ENCODE data around the gene ANKRD12. TPM values are rescaled to one million over a fixed set of nuclear protein-coding genes. Genes with fewer than 3 reads are reported as not detected.

The ANKRD12 gene
- total RNA-seq, 2 experiments from 2014 or later, result 65.9 to 66.5 TPM

DNA sequence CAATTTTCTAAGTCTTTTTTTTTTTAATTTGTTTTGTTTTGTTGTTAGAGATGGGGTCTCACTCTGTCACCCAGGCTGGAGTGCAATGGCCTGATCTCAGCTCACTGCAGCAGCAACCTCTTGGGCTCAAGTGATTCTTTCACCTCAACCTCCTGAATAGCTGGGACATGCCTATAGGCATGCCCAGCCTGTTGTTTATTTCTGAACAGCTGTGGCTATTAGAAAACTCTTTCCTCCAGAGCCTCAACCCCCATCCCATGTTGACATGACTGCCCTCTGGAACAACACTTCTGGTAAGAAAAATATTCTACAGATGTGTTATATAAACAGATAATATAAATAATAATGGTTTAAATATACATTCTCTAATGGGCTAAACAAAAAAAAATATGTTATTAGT, 153.6 kb downstream of the ANKRD12 start:
- H3K79me2 ChIP-seq (ENCODE audit: insufficient read depth, low read depth, low read length), result no peaks in the 10 kb centered on the region
- BruUV-seq (replicated peaks), result no TSS peak
- H3K4me2 ChIP-seq (ENCODE audit: low read length), result no peak overlapping the region
- no peaks in the 10 kb centered on the region for H3K9me2 ChIP-seq (ENCODE audit: insufficient read depth, low read length)
- H3K36me3 ChIP-seq (ENCODE audit: insufficient read depth, low read length), result no peaks in the 10 kb centered on the region
- no peaks in the 10 kb centered on the region for H4K20me1 ChIP-seq (ENCODE audit: insufficient read depth, low read length)
- intact Hi-C loops (cut with micrococcal nuclease; ENCODE audit: unreplicated experiment), result no loop called here
- ChIA-PET POLR2A (interaction anchor here (1.1 kb wide), 1 partner anchor 37 kb away, joined by 3 read pairs; no protein-coding TSS in a partner anchor), CTCF (ENCODE audit: unreplicated experiment) (no interaction called here)
- H3K4me1 ChIP-seq (ENCODE audit: insufficient read depth, low read length, poor library complexity, severe bottlenecking), result no peaks in the 10 kb centered on the region
- H3K9me3 ChIP-seq (ENCODE audit: low read length), result peaks cover 15% of the 10 kb centered on the region
- no peak overlapping the region for H3K27ac ChIP-seq (ENCODE audit: low read depth, low read length, poor library complexity, severe bottlenecking)
- H3K4me3 ChIP-seq (ENCODE audit: low read depth, low read length, poor library complexity, severe bottlenecking), result no peak overlapping the region
- no peak overlapping the region for H2AFZ ChIP-seq (ENCODE audit: low read length)
- no peak for DNase-seq (ENCODE audit: low spot score)
- TF ChIP-seq, protein P1, sequence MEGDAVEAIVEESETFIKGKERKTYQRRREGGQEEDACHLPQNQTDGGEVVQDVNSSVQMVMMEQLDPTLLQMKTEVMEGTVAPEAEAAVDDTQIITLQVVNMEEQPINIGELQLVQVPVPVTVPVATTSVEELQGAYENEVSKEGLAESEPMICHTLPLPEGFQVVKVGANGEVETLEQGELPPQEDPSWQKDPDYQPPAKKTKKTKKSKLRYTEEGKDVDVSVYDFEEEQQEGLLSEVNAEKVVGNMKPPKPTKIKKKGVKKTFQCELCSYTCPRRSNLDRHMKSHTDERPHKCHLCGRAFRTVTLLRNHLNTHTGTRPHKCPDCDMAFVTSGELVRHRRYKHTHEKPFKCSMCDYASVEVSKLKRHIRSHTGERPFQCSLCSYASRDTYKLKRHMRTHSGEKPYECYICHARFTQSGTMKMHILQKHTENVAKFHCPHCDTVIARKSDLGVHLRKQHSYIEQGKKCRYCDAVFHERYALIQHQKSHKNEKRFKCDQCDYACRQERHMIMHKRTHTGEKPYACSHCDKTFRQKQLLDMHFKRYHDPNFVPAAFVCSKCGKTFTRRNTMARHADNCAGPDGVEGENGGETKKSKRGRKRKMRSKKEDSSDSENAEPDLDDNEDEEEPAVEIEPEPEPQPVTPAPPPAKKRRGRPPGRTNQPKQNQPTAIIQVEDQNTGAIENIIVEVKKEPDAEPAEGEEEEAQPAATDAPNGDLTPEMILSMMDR (conservative IDR thresholded peaks at IDR 0.05; ENCODE audit: low read length), result no peak
- no peak for TF ChIP-seq EZH2phosphoT487 (IDR thresholded peaks at IDR 0.05; ENCODE audit: borderline replicate concordance, low read depth, low read length)

DNA sequence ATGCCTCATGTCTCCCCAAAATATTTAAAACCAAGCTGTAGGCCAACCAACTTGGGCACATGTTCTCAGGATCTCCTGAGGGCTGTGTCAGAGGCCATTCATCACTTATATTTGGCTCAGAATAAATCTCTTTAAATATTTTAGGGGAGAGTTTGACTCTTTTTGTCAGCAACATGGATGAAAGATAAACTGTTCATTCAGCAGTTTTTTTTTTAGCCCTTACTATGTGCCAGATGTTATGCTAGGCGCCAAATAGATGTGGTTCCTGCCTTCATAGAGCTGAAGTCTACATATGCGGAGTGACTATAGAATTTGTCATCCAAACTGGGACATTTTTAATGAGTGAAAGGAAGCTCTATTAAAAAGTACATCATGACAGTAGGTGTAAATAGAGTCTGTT, 155.5 kb downstream of the ANKRD12 start:
- no peak for DNase-seq (ENCODE audit: low spot score)
- POLR2A ChIA-PET, result interaction anchor here (0.6 kb wide), 1 partner anchor 455 kb away, joined by 4 read pairs; no protein-coding TSS in a partner anchor

DNA sequence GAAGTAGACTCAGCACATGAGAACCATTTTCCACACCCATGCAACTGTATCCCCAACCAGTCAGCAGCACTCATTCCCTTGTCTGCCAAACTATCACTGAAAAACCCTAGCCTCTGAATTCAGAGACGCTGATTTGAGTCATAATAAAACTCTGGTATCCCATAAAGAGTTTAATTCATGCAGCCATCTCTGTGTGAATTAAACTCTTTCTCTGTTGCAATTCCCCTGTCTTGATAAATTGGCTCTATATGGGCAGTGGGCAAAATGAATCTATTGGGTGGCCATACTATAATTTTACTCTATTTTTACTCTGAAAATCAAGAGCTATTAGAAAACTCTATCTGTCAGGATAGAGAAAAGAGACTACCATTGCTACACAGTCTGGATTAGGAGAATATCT, 157.4 kb downstream of the ANKRD12 start:
- no TSS peak for BruUV-seq (replicated peaks)
- no peaks in the 10 kb centered on the region for H3K9me2 ChIP-seq (ENCODE audit: insufficient read depth, low read length)
- no peaks in the 10 kb centered on the region for H4K20me1 ChIP-seq (ENCODE audit: insufficient read depth, low read length)
- no peak overlapping the region for H3K4me3 ChIP-seq (ENCODE audit: low read depth, low read length, poor library complexity, severe bottlenecking)
- ChIA-PET CTCF (ENCODE audit: unreplicated experiment) (no interaction called here), POLR2A (no interaction called here)
- no peak overlapping the region for H2AFZ ChIP-seq (ENCODE audit: low read length)
- no peak for DNase-seq (ENCODE audit: low spot score)
- TF ChIP-seq, protein P1 (conservative IDR thresholded peaks at IDR 0.05; ENCODE audit: low read length), result no peak
- no peak for TF ChIP-seq EZH2phosphoT487 (IDR thresholded peaks at IDR 0.05; ENCODE audit: borderline replicate concordance, low read depth, low read length)
- no peak overlapping the region for H3K27ac ChIP-seq (ENCODE audit: low read depth, low read length, poor library complexity, severe bottlenecking)
- no peaks in the 10 kb centered on the region for H3K4me1 ChIP-seq (ENCODE audit: insufficient read depth, low read length, poor library complexity, severe bottlenecking)
- no peak overlapping the region for H3K4me2 ChIP-seq (ENCODE audit: low read length)
- no peaks in the 10 kb centered on the region for H3K36me3 ChIP-seq (ENCODE audit: insufficient read depth, low read length)
- intact Hi-C loops (cut with micrococcal nuclease; ENCODE audit: unreplicated experiment), result no loop called here
- H3K9me3 ChIP-seq (ENCODE audit: low read length), result peaks cover 15% of the 10 kb centered on the region
- H3K79me2 ChIP-seq (ENCODE audit: insufficient read depth, low read depth, low read length), result no peaks in the 10 kb centered on the region

More for the DNA sequence above, 155.5 kb downstream of the ANKRD12 start:
- CTCF ChIA-PET (ENCODE audit: unreplicated experiment), result no interaction called here
- no peak overlapping the region for H3K27ac ChIP-seq (ENCODE audit: low read depth, low read length, poor library complexity, severe bottlenecking)
- no TSS peak for BruUV-seq (replicated peaks)
- TF ChIP-seq, protein P1 (conservative IDR thresholded peaks at IDR 0.05; ENCODE audit: low read length), result no peak
- no peak for TF ChIP-seq EZH2phosphoT487 (IDR thresholded peaks at IDR 0.05; ENCODE audit: borderline replicate concordance, low read depth, low read length)
- no peaks in the 10 kb centered on the region for H3K9me2 ChIP-seq (ENCODE audit: insufficient read depth, low read length)
- H3K4me3 ChIP-seq (ENCODE audit: low read depth, low read length, poor library complexity, severe bottlenecking), result no peak overlapping the region
- H3K79me2 ChIP-seq (ENCODE audit: insufficient read depth, low read depth, low read length), result no peaks in the 10 kb centered on the region
- H3K4me1 ChIP-seq (ENCODE audit: insufficient read depth, low read length, poor library complexity, severe bottlenecking), result no peaks in the 10 kb centered on the region
- peaks cover 15% of the 10 kb centered on the region for H3K9me3 ChIP-seq (ENCODE audit: low read length)
- no peak overlapping the region for H3K4me2 ChIP-seq (ENCODE audit: low read length)
- H3K36me3 ChIP-seq (ENCODE audit: insufficient read depth, low read length), result no peaks in the 10 kb centered on the region
- H2AFZ ChIP-seq (ENCODE audit: low read length), result no peak overlapping the region
- intact Hi-C loops (cut with micrococcal nuclease; ENCODE audit: unreplicated experiment), result no loop called here
- H4K20me1 ChIP-seq (ENCODE audit: insufficient read depth, low read length), result no peaks in the 10 kb centered on the region
